Left colon (tissue), 2 donors: ENCODE results near the gene ZNF195. TPM values are rescaled to one million over a fixed set of nuclear protein-coding genes. Genes with fewer than 3 reads are reported as not detected.
"Not testable (repeated sequence)": the region's sequence is repeated elsewhere in the genome, so short reads cannot be mapped to it uniquely, and the experiment has no call there.

Source experiments
- ATAC-seq: fragments of 200-7000 bp; cut with Tn5 transposase; one replicate; pipeline ENCODE4 v1.9.1; 2020; ENCODE audit warnings: mild to moderate bottlenecking, moderate library complexity
- DNase-seq, 2 donors: peaks; one replicate each; pipeline ENCODE4 v3.0.0-alpha.2; 2020
- intact Hi-C, 2 donors: fragments of 100-400 bp; cut with DNase I in 1 of 2; cut with micrococcal nuclease in 1 of 2; formaldehyde crosslinking; loops; one replicate each; pipeline versions ENCODE4 v1.11.2 to v1.14.0; 2022; cut with DNase I, micrococcal nuclease
- long read RNA-seq: library from polyadenylated mRNA; unstranded; transcript quantifications from one replicate; pipeline ENCODE4 v2.0.0, GENCODE V29; 2021
- total RNA-seq, 2 donors: library from RNA; stranded (reverse); fragmentation: NEBNext Ultra II Directional; extraction: Animal tissue kit (Norgen Biotek cat#: 25700); gene quantifications; one replicate each; pipeline ENCODE4 v1.2.1, GENCODE V29; 2021
- donor health status: DM: no; HTN: no; CAD: no.
- donor health status: DM: yes; HTN: yes; CAD: no.

ZNF195 gene
- 10 to 100 TPM; 26.8 to 28.4 TPM for total RNA-seq
- long read RNA-seq, transcript ZNF195-204 (4 exons, 2,970 nt) = major isoform, 11 of 40 reads
- long read RNA-seq, partial matches to known transcripts = 1 of 40 reads
- long read RNA-seq, other reads (novel, unspliced or antisense) = 17 of 40 reads

GRCh38 chr11:3378426-3379423, at the start of gene ZNF195:
ZNF195 (minus strand) TSS chr11:3379146; CDS start chr11:3379040, 106 bp downstream.
- intact Hi-C loops = no loop called here
- DNase-seq = peak; percentile 99
- peak; percentile 99 for ATAC-seq

GRCh38 chr11:3428076-3428475, 49.1 kb upstream of the ZNF195 start:
- DNase-seq, ATAC-seq, intact Hi-C loops: not testable (repeated sequence)

GRCh38 chr11:3426541-3426940, 47.6 kb upstream of the ZNF195 start:
- intact Hi-C loops, DNase-seq: not testable (repeated sequence)

GRCh38 chr11:3423928-3424327, 45.0 kb upstream of the ZNF195 start:
- DNase-seq, intact Hi-C loops, ATAC-seq: not testable (repeated sequence)

More at GRCh38 chr11:3426541-3426940, 47.6 kb upstream of the ZNF195 start:
- not testable (repeated sequence) for ATAC-seq

- intact Hi-C loops, ATAC-seq: not testable (repeated sequence)
- DNase-seq = peak in 1 of 2 donors; percentile 43
Measured at GRCh38 chr11:3423138-3423731, 44.3 kb upstream of the ZNF195 start.

GRCh38 chr11:3422380-3423137, 43.6 kb upstream of the ZNF195 start:
- DNase-seq = peak; percentile 99 to 100
- peak; percentile 99 for ATAC-seq
- intact Hi-C loops = not testable (repeated sequence)

GRCh38 chr11:3421608-3422379, 42.8 kb upstream of the ZNF195 start:
- ATAC-seq, DNase-seq, intact Hi-C loops: not testable (repeated sequence)

GRCh38 chr11:3420281-3421042, 41.5 kb upstream of the ZNF195 start:
- intact Hi-C loops, DNase-seq, ATAC-seq: not testable (repeated sequence)

- ATAC-seq, intact Hi-C loops, DNase-seq: not testable (repeated sequence)
Measured at GRCh38 chr11:3419496-3419895, 40.5 kb upstream of the ZNF195 start.

GRCh38 chr11:3417047-3417446, 38.1 kb upstream of the ZNF195 start:
- DNase-seq = peak; percentile 36 to 63
- intact Hi-C loops, ATAC-seq: not testable (repeated sequence)

GRCh38 chr11:3415301-3415700, 36.4 kb upstream of the ZNF195 start:
- intact Hi-C loops, ATAC-seq, DNase-seq: not testable (repeated sequence)

- ATAC-seq, intact Hi-C loops, DNase-seq: not testable (repeated sequence)
Measured at GRCh38 chr11:3413666-3414065, 34.7 kb upstream of the ZNF195 start.

- DNase-seq (no peak), ATAC-seq (no peak)
- intact Hi-C loops = no loop called here
Measured at GRCh38 chr11:3412837-3413236, 33.9 kb upstream of the ZNF195 start.

- peak in 1 of 2 donors; percentile 81 for DNase-seq
- ATAC-seq, intact Hi-C loops: not testable (repeated sequence)
Measured at GRCh38 chr11:3408722-3409121, 29.8 kb upstream of the ZNF195 start.

- intact Hi-C loops, DNase-seq, ATAC-seq: not testable (repeated sequence)
Measured at GRCh38 chr11:3408058-3408605, 29.2 kb upstream of the ZNF195 start.

GRCh38 chr11:3406937-3407336, 28.0 kb upstream of the ZNF195 start:
- ATAC-seq, DNase-seq, intact Hi-C loops: not testable (repeated sequence)
